Ovary (tissue), 3 donors: Measurements from ENCODE around the gene BEST3.

Experiments
- CTCF ChIP-seq, 3 donors: fragments of 450-650 bp in 2 of 3; fragments of 200-600 bp in 1 of 3; IDR thresholded peaks; one replicate each; pipeline versions ENCODE4 v1.5.1 to v1.8.0; 2016 to 2022; ENCODE audit warnings: antibody characterized with exemption in 3 of 3, mild to moderate bottlenecking in 1 of 3
- EP300 ChIP-seq: sonication (generic); formaldehyde crosslinking; IDR thresholded peaks from one replicate; pipeline ENCODE4 v1.6.1; 2017; ENCODE audit warnings: antibody characterized with exemption
- POLR2A ChIP-seq: fragments of 450-650 bp; IDR thresholded peaks from one replicate; pipeline ENCODE4 v1.6.1; 2017; ENCODE audit warnings: antibody characterized with exemption, mild to moderate bottlenecking, moderate library complexity
- donor health status: DM: no; HTN: no; CAD: no.

GRCh38 chr12:69698054-69698453 lies 1.0 kb downstream of the BEST3 start:
- TF ChIP-seq CTCF (IDR thresholded peaks at IDR 0.05) (no peak), POLR2A (no peak), EP300 (no peak)
